Measurements from ENCODE around the gene CREB3L1. TPM values are rescaled to one million over a fixed set of nuclear protein-coding genes. Genes with fewer than 3 reads are reported as not detected.
A peak's percentile ranks its signal among the peaks of the same experiment; 100 is the strongest.

The CREB3L1 gene
- total RNA-seq, 2 donors from 2014 or later, result 8.8 to 9.9 TPM

GRCh38 chr11:46364791-46365190 lies 87.3 kb downstream of the CREB3L1 start:
- no peak for DNase-seq
- no peak for TF ChIP-seq CTCF (conservative IDR thresholded peaks at IDR 0.05)
- no peak overlapping the region for H3K4me3 ChIP-seq (ENCODE audit: low read length)
- Mint-ChIP-seq H3K27me3 (ENCODE audit: insufficient read depth) (no peaks in the 10 kb centered on the region), H3K27ac (peak overlapping the region; percentile 69), H3K36me3 (ENCODE audit: low read depth) (peaks cover 8% of the 10 kb centered on the region), H3K9me3 (no peaks in the 10 kb centered on the region), H3K4me1 (peaks cover 23% of the 10 kb centered on the region), H3K4me3 (no peak overlapping the region)
- H3K36me3 ChIP-seq (ENCODE audit: control insufficient read depth, insufficient read depth, low read length), result peaks cover 15% of the 10 kb centered on the region
- H3K9me3 ChIP-seq (ENCODE audit: control insufficient read depth, low read length), result no peaks in the 10 kb centered on the region
- H3K27me3 ChIP-seq (ENCODE audit: control insufficient read depth, insufficient read depth, low read length, poor library complexity, severe bottlenecking), result no peaks in the 10 kb centered on the region
- no peak overlapping the region for H3K9ac ChIP-seq (ENCODE audit: extremely low read depth, low read length, poor library complexity, severe bottlenecking)
- peaks cover 6% of the 10 kb centered on the region for H3K4me1 ChIP-seq (ENCODE audit: control insufficient read depth, insufficient read depth, low read length)
- H3K27ac ChIP-seq (ENCODE audit: low read depth, low read length), result no peak overlapping the region
- WGBS, 2 experiments (ENCODE audit: insufficient coverage in 1 of 2, insufficient read length in 1 of 2), result 88 to 93% methylated on average over 2 to 3 of the region's 3 CpGs

- H3K36me3 ChIP-seq (ENCODE audit: control insufficient read depth, insufficient read depth, low read length), result peaks cover 22% of the 10 kb centered on the region
- H3K9ac ChIP-seq (ENCODE audit: extremely low read depth, low read length, poor library complexity, severe bottlenecking), result no peak overlapping the region
- H3K36me3 Mint-ChIP-seq (ENCODE audit: low read depth), result peaks cover 13% of the 10 kb centered on the region
- 92 to 96% methylated on average over 14 to 22 of the region's 22 CpGs for WGBS, 2 experiments (ENCODE audit: insufficient coverage in 1 of 2, insufficient read length in 1 of 2)
- H3K27me3 Mint-ChIP-seq (ENCODE audit: insufficient read depth), result no peaks in the 10 kb centered on the region
- H3K4me1 Mint-ChIP-seq, result peaks cover 18% of the 10 kb centered on the region
- no peak for DNase-seq
- peaks cover 4% of the 10 kb centered on the region for H3K4me1 ChIP-seq (ENCODE audit: control insufficient read depth, insufficient read depth, low read length)
- H3K4me3 Mint-ChIP-seq, result no peak overlapping the region
- H3K4me3 ChIP-seq (ENCODE audit: low read length), result no peak overlapping the region
- H3K27ac ChIP-seq (ENCODE audit: low read depth, low read length), result no peak overlapping the region
- H3K27me3 ChIP-seq (ENCODE audit: control insufficient read depth, insufficient read depth, low read length, poor library complexity, severe bottlenecking), result no peaks in the 10 kb centered on the region
- H3K9me3 Mint-ChIP-seq, result no peaks in the 10 kb centered on the region
- no peaks in the 10 kb centered on the region for H3K9me3 ChIP-seq (ENCODE audit: control insufficient read depth, low read length)
- H3K27ac Mint-ChIP-seq, result no peak overlapping the region
- TF ChIP-seq CTCF (conservative IDR thresholded peaks at IDR 0.05), result no peak
Measured at GRCh38 chr11:46366260-46366659, 88.8 kb downstream of the CREB3L1 start.

GRCh38 chr11:46366661-46367161 lies 89.2 kb downstream of the CREB3L1 start:
- Histone ChIP-seq H3K9me3 (ENCODE audit: control insufficient read depth, low read length) (no peaks in the 10 kb centered on the region), H3K27me3 (ENCODE audit: control insufficient read depth, insufficient read depth, low read length, poor library complexity, severe bottlenecking) (no peaks in the 10 kb centered on the region), H3K36me3 (ENCODE audit: control insufficient read depth, insufficient read depth, low read length) (peaks cover 22% of the 10 kb centered on the region), H3K4me3 (ENCODE audit: low read length) (no peak overlapping the region), H3K27ac (ENCODE audit: low read depth, low read length) (no peak overlapping the region), H3K4me1 (ENCODE audit: control insufficient read depth, insufficient read depth, low read length) (no peaks in the 10 kb centered on the region), H3K9ac (ENCODE audit: extremely low read depth, low read length, poor library complexity, severe bottlenecking) (no peak overlapping the region)
- peaks cover 15% of the 10 kb centered on the region for H3K4me1 Mint-ChIP-seq
- WGBS, 2 experiments (ENCODE audit: insufficient coverage in 1 of 2, insufficient read length in 1 of 2), result 92 to 95% methylated on average over 26 to 31 of the region's 31 CpGs
- no peak for TF ChIP-seq CTCF (conservative IDR thresholded peaks at IDR 0.05)
- H3K36me3 Mint-ChIP-seq (ENCODE audit: low read depth), result peaks cover 13% of the 10 kb centered on the region
- no peak overlapping the region for H3K27ac Mint-ChIP-seq
- DNase-seq, result no peak
- no peaks in the 10 kb centered on the region for H3K9me3 Mint-ChIP-seq
- no peak overlapping the region for H3K4me3 Mint-ChIP-seq
- H3K27me3 Mint-ChIP-seq (ENCODE audit: insufficient read depth), result no peaks in the 10 kb centered on the region

Data from endodermal cell (in vitro differentiated cells).